Thyroid gland (tissue), 4 donors: ENCODE results near the gene LCN15. TPM values are rescaled to one million over a fixed set of nuclear protein-coding genes. Genes with fewer than 3 reads are reported as not detected.
"Not testable (repeated sequence)": the region's sequence is repeated elsewhere in the genome, so short reads cannot be mapped to it uniquely, and the experiment has no call there.

Experiments
- DNase-seq, 2 donors: peaks; one replicate each; pipeline ENCODE4 v3.0.0-alpha.2; 2019
- H3K27ac ChIP-seq, 3 donors: fragments of 200-600 bp; sonication (generic); 1 replicate in 2 of 3; 2 replicates in 1 of 3; pipeline ENCODE4 v1.5.1; 2016 to 2019; ENCODE audit warnings: mild to moderate bottlenecking in 1 of 3, moderate library complexity in 1 of 3
- H3K27me3 ChIP-seq: fragments of 200-600 bp; sonication (generic); one replicate; pipeline ENCODE4 v1.5.1; 2019
- H3K36me3 ChIP-seq, 2 donors: fragments of 200-600 bp; sonication (generic); one replicate each; pipeline ENCODE4 v1.5.1; 2016 to 2019
- H3K4me1 ChIP-seq, 2 donors: fragments of 200-600 bp; sonication (generic); one replicate each; pipeline ENCODE4 v1.5.1; 2017 to 2019
- H3K4me3 ChIP-seq, 3 donors: fragments of 200-600 bp; sonication (generic); replicated peaks in 1 of 3; 1 replicate in 2 of 3; 2 replicates in 1 of 3; pipeline ENCODE4 v1.5.1; 2016; ENCODE audit warnings: mild to moderate bottlenecking in 1 of 3
- H3K9me3 ChIP-seq: fragments of 200-600 bp; sonication (generic); one replicate; pipeline ENCODE4 v1.5.1; 2017
- CTCF ChIP-seq, 6 experiments: fragments of 200-600 bp in 3 of 6; fragments of 450-650 bp in 3 of 6; sonication (generic) in 3 of 6; IDR thresholded peaks; one replicate each; pipeline ENCODE4 v1.5.1; 2016 to 2019; ENCODE audit warnings: antibody characterized with exemption in 6 of 6, mild to moderate bottlenecking in 2 of 6, inconsistent platforms in 1 of 6, moderate library complexity in 1 of 6
- POLR2A ChIP-seq, 2 donors: fragments of 450-650 bp; IDR thresholded peaks; one replicate each; pipeline ENCODE4 v1.6.1; 2017; ENCODE audit warnings: antibody characterized with exemption in 2 of 2, mild to moderate bottlenecking in 2 of 2, moderate library complexity in 1 of 2
- WGBS, 2 donors: methylation state at CpG; one replicate each; pipeline ENCODE4 v1.1.5; 2017; 5-methylcytosine and 5-hydroxymethylcytosine counted together
- intact Hi-C: fragments of 100-400 bp; cut with DNase I; formaldehyde crosslinking; loops from one replicate; pipeline ENCODE4 v1.15.1; 2023
- total RNA-seq, 4 donors: library from RNA; depleted of rRNA; stranded (reverse); fragments of >200 nt; gene quantifications; one replicate each; pipeline ENCODE4 v1.2.3, GENCODE V29; 2016

LCN15 gene
- total RNA-seq, 4 donors from 2014 or later, result not detected

DNA sequence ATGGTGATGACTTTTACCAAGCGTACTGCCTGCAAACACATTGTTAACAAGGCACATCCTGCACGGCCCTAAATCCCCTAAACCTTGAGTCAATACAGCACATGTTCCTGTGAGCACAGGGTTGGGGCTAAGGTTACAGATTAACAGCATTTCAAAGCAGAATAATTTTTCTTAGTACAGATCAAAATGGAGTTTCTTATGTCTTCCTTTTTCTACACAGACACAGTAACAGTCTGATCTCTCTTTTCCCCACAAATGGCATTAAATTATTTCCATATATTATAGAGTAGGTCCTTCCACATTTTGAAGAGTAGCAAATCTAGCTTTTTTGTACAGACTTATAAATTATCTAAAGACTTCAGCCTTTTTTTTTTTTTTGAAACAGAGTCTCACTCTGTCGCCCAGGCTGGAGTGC, 25.2 kb upstream of the LCN15 start:
- no peaks in the 10 kb centered on the region for H3K36me3 ChIP-seq
- H3K4me3 ChIP-seq, result no peak overlapping the region
- H3K4me1 ChIP-seq, result peaks cover 13 to 31% of the 10 kb centered on the region in 2 donors
- H3K9me3 ChIP-seq, result no peaks in the 10 kb centered on the region
- no peak overlapping the region for H3K27ac ChIP-seq
- no peak for DNase-seq
- no peaks in the 10 kb centered on the region for H3K27me3 ChIP-seq
- 80 to 84% methylated on average over 3 of the region's 3 CpGs for WGBS, 2 donors
- intact Hi-C loops, result loop anchor here (5.0 kb wide), 2 partner anchors 243 to 278 kb away; partner anchors contain the start of gene FUT7
- TF ChIP-seq CTCF (IDR thresholded peaks at IDR 0.05), result no peak
- no peak for TF ChIP-seq POLR2A (IDR thresholded peaks at IDR 0.05)

GRCh38 chr9:136788644-136789522, 24.6 kb upstream of the LCN15 start:
- H3K36me3 ChIP-seq, H3K27ac ChIP-seq, H3K27me3 ChIP-seq, H3K4me3 ChIP-seq, DNase-seq, H3K9me3 ChIP-seq: not testable (repeated sequence)
- peaks cover 13 to 32% of the 10 kb centered on the region in 2 donors for H3K4me1 ChIP-seq
- 83% methylated on average over 27 of the region's 27 CpGs for WGBS, 2 donors
- intact Hi-C loops, result loop anchor here (5.0 kb wide), 2 partner anchors 243 to 278 kb away; partner anchors contain the start of gene FUT7

GRCh38 chr9:136787690-136788400, 23.5 kb upstream of the LCN15 start:
- WGBS, 2 donors, result 21 to 22% methylated on average over 21 of the region's 21 CpGs
- peak; percentile 52 to 56 for DNase-seq
- intact Hi-C loops, result loop anchor here (5.0 kb wide), 2 partner anchors 244 to 279 kb away; partner anchors contain the start of gene FUT7

GRCh38 chr9:136786983-136787382, 22.7 kb upstream of the LCN15 start:
- not testable (repeated sequence) for DNase-seq, H3K36me3 ChIP-seq, H3K27ac ChIP-seq, H3K4me3 ChIP-seq, H3K27me3 ChIP-seq, H3K9me3 ChIP-seq
- 17 to 19% methylated on average over 4 of the region's 4 CpGs for WGBS, 2 donors
- H3K4me1 ChIP-seq, result peaks cover 5 to 25% of the 10 kb centered on the region in 2 donors
- intact Hi-C loops, result loop anchor here (5.0 kb wide), 2 partner anchors 245 to 280 kb away; partner anchors contain the start of gene FUT7

More at GRCh38 chr9:136787690-136788400, 23.5 kb upstream of the LCN15 start:
- Histone ChIP-seq H3K4me1 (peaks cover 13 to 32% of the 10 kb centered on the region in 2 donors), H3K27ac (no peak overlapping the region), H3K27me3 (no peaks in the 10 kb centered on the region), H3K4me3 (no peak overlapping the region), H3K9me3 (no peaks in the 10 kb centered on the region), H3K36me3 (no peaks in the 10 kb centered on the region)
- TF ChIP-seq CTCF (IDR thresholded peaks at IDR 0.05) (peak; percentile 65 to 86 (median 82)), POLR2A (IDR thresholded peaks at IDR 0.05) (no peak)

- intact Hi-C loops, result loop anchor here (5.0 kb wide), 2 partner anchors 246 to 281 kb away; partner anchors contain the start of gene FUT7
- H3K9me3 ChIP-seq, result no peaks in the 10 kb centered on the region
- no peaks in the 10 kb centered on the region for H3K36me3 ChIP-seq
- no peak overlapping the region for H3K4me3 ChIP-seq
- no peak overlapping the region for H3K27ac ChIP-seq
- H3K27me3 ChIP-seq, result no peaks in the 10 kb centered on the region
- 75 to 78% methylated on average over 10 of the region's 10 CpGs for WGBS, 2 donors
- TF ChIP-seq CTCF (IDR thresholded peaks at IDR 0.05) (no peak), POLR2A (IDR thresholded peaks at IDR 0.05) (no peak)
- no peak for DNase-seq
- peaks cover 0 to 20% of the 10 kb centered on the region in 2 donors for H3K4me1 ChIP-seq
Observed at GRCh38 chr9:136786451-136786850, 22.1 kb upstream of the LCN15 start.

DNA sequence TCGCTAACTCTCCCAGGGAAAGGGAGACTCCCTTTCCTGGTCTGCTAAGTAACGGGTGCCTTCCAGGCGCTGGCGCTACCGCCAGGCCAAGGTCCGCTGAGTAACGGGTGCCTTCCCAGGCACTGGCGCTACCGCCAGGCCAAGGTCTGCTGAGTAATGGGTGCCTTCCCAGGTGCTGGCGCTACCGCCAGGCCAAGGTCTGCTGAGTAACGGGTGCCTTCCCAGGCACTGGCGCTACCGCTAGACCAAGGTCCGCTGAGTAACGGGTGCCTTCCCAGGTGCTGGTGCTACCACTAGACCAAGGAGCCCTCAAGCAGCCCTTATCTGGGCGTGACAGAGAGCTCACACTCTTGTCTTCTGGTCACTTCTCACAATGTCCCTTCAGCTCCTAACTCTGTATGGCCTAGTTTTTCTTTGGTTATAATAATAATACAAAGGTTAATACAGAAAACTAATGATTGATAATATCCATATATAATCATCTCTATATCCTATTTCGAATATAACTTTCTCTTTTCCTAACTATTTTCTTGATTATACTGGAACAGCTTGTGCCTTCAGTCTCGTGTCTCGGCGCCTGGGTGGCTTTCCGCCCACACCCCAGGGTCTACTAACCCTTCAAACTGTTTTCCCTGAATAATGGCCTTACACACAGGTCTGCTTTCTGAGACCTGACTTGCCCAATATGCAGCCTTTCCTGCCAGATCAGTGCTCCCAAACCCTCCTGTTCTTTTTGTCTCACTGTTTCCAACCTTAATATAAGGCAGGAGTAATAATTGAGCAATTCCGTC, 21.4 kb upstream of the LCN15 start:
- H3K36me3 ChIP-seq, H3K27ac ChIP-seq, H3K9me3 ChIP-seq, H3K27me3 ChIP-seq, H3K4me3 ChIP-seq: not testable (repeated sequence)
- 88 to 89% methylated on average over 21 to 23 of the region's 23 CpGs for WGBS, 2 donors
- peak; percentile 56 to 78 for DNase-seq
- intact Hi-C loops, result loop anchor here (5.0 kb wide), 2 partner anchors 247 to 282 kb away; partner anchors contain the start of gene FUT7
- peaks cover 0 to 20% of the 10 kb centered on the region in 2 donors for H3K4me1 ChIP-seq
